ENCODE results near the gene ATP1A4. TPM values are rescaled to one million over a fixed set of nuclear protein-coding genes. Genes with fewer than 3 reads are reported as not detected.

ATP1A4 gene
- total and polyA plus RNA-seq, 2 of the 8 experiments (the other 6 are each of a cell fraction or from before 2014, with no cell fraction given), result 0.48 to 0.61 TPM

DNA sequence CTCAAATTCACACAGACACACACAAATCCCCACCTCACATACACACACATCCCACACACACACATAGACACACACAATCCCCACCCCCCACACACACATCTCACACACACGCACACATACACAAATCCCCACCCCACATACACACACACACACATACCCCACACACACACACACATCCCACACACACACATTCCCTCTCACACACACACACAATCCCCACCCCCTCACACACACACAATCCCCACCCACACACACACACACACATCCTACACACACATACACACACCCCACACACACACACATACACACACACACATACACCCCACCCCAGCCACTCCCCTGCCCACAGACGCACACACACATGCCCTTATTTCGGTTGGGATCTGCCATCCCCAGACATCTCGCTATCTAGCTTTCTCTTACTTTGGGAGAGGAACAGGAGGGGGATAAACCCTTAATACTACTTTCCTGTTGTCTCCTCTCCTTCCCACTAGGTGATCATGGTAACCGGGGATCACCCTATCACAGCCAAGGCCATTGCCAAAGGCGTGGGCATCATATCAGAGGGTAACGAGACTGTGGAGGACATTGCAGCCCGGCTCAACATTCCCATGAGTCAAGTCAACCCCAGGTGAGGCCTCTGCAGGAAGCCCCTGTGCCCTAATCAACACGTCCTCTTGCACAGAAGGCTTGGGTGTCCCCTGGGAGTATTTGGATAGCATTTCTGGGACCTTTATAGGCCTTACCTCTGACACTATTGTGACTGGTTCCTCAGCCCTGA lies 17.2 kb upstream of the ATP1A4 start (continued):
- TF ChIP-seq EZH2 (IDR thresholded peaks at IDR 0.05; ENCODE audit: low read depth, low read length, severe bottlenecking) (no peak), FOSL1 (IDR thresholded peaks at IDR 0.05; ENCODE audit: insufficient read depth, low read depth, low read length) (no peak), BACH1 (IDR thresholded peaks at IDR 0.05; ENCODE audit: low read length) (no peak), CEBPB (IDR thresholded peaks at IDR 0.05; ENCODE audit: low read depth, low read length) (no peak), POLR2A (IDR thresholded peaks at IDR 0.05; ENCODE audit: control extremely low read depth in 1 of 2, low read depth in 2 of 2, low read length in 2 of 2) (no peak), POLR2AphosphoS5 (IDR thresholded peaks at IDR 0.05; ENCODE audit: low read depth, low read length) (no peak)
- TF ChIP-seq, protein P1, sequence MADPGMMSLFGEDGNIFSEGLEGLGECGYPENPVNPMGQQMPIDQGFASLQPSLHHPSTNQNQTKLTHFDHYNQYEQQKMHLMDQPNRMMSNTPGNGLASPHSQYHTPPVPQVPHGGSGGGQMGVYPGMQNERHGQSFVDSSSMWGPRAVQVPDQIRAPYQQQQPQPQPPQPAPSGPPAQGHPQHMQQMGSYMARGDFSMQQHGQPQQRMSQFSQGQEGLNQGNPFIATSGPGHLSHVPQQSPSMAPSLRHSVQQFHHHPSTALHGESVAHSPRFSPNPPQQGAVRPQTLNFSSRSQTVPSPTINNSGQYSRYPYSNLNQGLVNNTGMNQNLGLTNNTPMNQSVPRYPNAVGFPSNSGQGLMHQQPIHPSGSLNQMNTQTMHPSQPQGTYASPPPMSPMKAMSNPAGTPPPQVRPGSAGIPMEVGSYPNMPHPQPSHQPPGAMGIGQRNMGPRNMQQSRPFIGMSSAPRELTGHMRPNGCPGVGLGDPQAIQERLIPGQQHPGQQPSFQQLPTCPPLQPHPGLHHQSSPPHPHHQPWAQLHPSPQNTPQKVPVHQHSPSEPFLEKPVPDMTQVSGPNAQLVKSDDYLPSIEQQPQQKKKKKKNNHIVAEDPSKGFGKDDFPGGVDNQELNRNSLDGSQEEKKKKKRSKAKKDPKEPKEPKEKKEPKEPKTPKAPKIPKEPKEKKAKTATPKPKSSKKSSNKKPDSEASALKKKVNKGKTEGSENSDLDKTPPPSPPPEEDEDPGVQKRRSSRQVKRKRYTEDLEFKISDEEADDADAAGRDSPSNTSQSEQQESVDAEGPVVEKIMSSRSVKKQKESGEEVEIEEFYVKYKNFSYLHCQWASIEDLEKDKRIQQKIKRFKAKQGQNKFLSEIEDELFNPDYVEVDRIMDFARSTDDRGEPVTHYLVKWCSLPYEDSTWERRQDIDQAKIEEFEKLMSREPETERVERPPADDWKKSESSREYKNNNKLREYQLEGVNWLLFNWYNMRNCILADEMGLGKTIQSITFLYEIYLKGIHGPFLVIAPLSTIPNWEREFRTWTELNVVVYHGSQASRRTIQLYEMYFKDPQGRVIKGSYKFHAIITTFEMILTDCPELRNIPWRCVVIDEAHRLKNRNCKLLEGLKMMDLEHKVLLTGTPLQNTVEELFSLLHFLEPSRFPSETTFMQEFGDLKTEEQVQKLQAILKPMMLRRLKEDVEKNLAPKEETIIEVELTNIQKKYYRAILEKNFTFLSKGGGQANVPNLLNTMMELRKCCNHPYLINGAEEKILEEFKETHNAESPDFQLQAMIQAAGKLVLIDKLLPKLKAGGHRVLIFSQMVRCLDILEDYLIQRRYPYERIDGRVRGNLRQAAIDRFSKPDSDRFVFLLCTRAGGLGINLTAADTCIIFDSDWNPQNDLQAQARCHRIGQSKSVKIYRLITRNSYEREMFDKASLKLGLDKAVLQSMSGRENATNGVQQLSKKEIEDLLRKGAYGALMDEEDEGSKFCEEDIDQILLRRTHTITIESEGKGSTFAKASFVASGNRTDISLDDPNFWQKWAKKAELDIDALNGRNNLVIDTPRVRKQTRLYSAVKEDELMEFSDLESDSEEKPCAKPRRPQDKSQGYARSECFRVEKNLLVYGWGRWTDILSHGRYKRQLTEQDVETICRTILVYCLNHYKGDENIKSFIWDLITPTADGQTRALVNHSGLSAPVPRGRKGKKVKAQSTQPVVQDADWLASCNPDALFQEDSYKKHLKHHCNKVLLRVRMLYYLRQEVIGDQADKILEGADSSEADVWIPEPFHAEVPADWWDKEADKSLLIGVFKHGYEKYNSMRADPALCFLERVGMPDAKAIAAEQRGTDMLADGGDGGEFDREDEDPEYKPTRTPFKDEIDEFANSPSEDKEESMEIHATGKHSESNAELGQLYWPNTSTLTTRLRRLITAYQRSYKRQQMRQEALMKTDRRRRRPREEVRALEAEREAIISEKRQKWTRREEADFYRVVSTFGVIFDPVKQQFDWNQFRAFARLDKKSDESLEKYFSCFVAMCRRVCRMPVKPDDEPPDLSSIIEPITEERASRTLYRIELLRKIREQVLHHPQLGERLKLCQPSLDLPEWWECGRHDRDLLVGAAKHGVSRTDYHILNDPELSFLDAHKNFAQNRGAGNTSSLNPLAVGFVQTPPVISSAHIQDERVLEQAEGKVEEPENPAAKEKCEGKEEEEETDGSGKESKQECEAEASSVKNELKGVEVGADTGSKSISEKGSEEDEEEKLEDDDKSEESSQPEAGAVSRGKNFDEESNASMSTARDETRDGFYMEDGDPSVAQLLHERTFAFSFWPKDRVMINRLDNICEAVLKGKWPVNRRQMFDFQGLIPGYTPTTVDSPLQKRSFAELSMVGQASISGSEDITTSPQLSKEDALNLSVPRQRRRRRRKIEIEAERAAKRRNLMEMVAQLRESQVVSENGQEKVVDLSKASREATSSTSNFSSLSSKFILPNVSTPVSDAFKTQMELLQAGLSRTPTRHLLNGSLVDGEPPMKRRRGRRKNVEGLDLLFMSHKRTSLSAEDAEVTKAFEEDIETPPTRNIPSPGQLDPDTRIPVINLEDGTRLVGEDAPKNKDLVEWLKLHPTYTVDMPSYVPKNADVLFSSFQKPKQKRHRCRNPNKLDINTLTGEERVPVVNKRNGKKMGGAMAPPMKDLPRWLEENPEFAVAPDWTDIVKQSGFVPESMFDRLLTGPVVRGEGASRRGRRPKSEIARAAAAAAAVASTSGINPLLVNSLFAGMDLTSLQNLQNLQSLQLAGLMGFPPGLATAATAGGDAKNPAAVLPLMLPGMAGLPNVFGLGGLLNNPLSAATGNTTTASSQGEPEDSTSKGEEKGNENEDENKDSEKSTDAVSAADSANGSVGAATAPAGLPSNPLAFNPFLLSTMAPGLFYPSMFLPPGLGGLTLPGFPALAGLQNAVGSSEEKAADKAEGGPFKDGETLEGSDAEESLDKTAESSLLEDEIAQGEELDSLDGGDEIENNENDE (IDR thresholded peaks at IDR 0.05; ENCODE audit: insufficient replicate concordance, low read length), result no peak
